AG20443 (cell line): ENCODE data around the gene ARSG.

Experiments used
- DNase-seq: peaks from one replicate; pipeline ENCODE4 v3.0.0; 2012; ENCODE audit warnings: low spot score, mixed read lengths

Gene ARSG

GRCh38 chr17:68431045-68431608, 139.8 kb downstream of the ARSG start:
- DNase-seq, result no peak

GRCh38 chr17:68431661-68432071, 140.4 kb downstream of the ARSG start:
- peak; percentile 47 for DNase-seq

GRCh38 chr17:68432086-68432864, 141.0 kb downstream of the ARSG start:
- no peak for DNase-seq

- DNase-seq, result no peak
Observed at GRCh38 chr17:68433211-68433610, 141.9 kb downstream of the ARSG start.

- DNase-seq, result no peak
Observed at GRCh38 chr17:68433911-68434508, 142.7 kb downstream of the ARSG start.

GRCh38 chr17:68435361-68435760, 144.1 kb downstream of the ARSG start:
- no peak for DNase-seq

GRCh38 chr17:68435876-68436842, 144.9 kb downstream of the ARSG start:
- peak; percentile 84 for DNase-seq

- DNase-seq, result no peak
Observed at GRCh38 chr17:68437979-68438822, 146.9 kb downstream of the ARSG start.

GRCh38 chr17:68439656-68440290, 148.5 kb downstream of the ARSG start:
- DNase-seq, result no peak

- no peak for DNase-seq
Observed at GRCh38 chr17:68440526-68440925, 149.2 kb downstream of the ARSG start.

- no peak for DNase-seq
Observed at GRCh38 chr17:68441070-68441770, 149.9 kb downstream of the ARSG start.

GRCh38 chr17:68443972-68444464, 152.7 kb downstream of the ARSG start:
- DNase-seq, result no peak

- no peak for DNase-seq
Observed at GRCh38 chr17:68445671-68446070, 154.4 kb downstream of the ARSG start.

GRCh38 chr17:68446626-68447041, 155.3 kb downstream of the ARSG start:
- DNase-seq, result no peak

- DNase-seq, result no peak
Observed at GRCh38 chr17:68449021-68449739, 157.9 kb downstream of the ARSG start.

- no peak for DNase-seq
Observed at GRCh38 chr17:68450391-68450790, 159.1 kb downstream of the ARSG start.

GRCh38 chr17:68450801-68451200, 159.5 kb downstream of the ARSG start:
- DNase-seq, result no peak

- no peak for DNase-seq
Observed at GRCh38 chr17:68451670-68452354, 160.5 kb downstream of the ARSG start.
